HG02610 (cell line): Measurements from ENCODE around the gene ABI3.
"Not testable (repeated sequence)": the region's sequence is repeated elsewhere in the genome, so short reads cannot be mapped to it uniquely, and the experiment has no call there.

Experiments used
- ATAC-seq: cut with Tn5 transposase; IDR thresholded peaks from one replicate; pipeline ENCODE4 v1.9.1; 2021; ENCODE audit warnings: mild to moderate bottlenecking, moderate library complexity; ENCODE audit not compliant: unreplicated experiment

Gene ABI3

GRCh38 chr17:49210158-49211029, at the start of gene ABI3, which contains the start of gene GNGT2:
Gene ABI3, plus strand, starts transcription at chr17:49210707. Its CDS starts 18 bp downstream, at chr17:49210725.
Gene GNGT2, minus strand, starts transcription at chr17:49210574. Its CDS starts 3,152 bp downstream, at chr17:49207422.
- ATAC-seq = peak; percentile 80

DNA sequence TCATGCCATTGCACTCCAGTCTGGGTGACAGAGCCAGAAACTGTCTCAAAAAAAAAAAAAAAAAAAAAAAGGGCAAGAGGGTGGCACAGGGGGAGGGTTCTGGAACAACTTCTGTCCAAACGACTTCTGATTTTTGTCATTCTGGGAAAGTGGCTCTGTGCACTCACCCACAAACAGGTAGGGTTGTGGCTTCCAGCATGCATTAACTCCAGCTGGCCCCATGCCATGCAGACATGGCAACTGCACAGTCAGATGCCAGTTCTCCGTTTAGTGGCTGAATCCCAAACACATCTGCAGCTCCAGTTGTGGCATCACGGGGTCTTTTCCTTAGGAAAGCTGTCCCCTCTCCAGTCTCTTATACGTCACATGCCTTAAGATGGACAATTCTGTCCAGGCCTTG, 47.6 kb upstream of the ABI3 start:
- ATAC-seq = no peak

- ATAC-seq = no peak
These were observed 45.4 kb upstream of the ABI3 start for GRCh38 chr17:49165143-49165542.

DNA sequence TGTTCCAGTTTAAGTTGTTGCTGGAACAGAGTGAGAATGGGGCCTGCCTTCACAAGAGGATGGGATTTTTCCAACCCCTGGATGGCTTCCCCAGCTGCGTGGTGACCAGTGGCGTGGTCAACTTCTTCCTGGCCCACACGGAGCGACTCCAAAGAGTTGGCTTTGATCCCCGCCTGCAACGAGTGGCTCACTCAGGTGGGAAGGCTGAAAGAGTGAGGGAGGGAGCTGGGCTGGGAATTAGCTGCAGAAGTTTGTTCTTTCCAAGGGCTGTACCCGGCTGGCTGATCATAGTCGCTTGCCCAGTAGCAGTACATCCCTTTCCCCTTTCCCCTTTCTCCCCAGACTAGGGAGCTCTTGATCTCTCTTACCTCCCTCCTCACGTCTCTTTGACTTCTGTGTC, 41.8 kb upstream of the ABI3 start:
- no peak for ATAC-seq

DNA sequence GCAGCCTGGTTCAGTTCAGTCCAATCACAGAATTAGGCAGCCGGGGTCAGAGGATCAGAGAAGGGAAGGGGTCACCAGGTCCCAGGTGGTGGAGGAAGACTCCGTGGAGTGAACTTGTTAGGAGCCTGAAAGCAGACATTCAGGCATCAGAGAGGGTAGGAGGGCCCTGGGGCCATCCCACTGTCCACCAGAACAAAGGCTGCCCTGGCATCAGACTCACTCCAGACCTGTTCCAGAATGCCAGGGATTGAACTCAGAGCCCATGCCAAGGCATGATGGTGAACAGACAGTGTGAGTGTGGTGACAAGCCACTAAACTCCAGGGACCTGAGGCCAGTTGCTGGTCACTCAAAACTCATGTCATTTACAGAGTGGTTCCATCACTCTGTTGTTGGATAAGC, 40.3 kb upstream of the ABI3 start:
- no peak for ATAC-seq

GRCh38 chr17:49170711-49171110, 39.8 kb upstream of the ABI3 start:
- not testable (repeated sequence) for ATAC-seq

- not testable (repeated sequence) for ATAC-seq
These were observed 34.5 kb upstream of the ABI3 start for GRCh38 chr17:49175978-49176377.

DNA sequence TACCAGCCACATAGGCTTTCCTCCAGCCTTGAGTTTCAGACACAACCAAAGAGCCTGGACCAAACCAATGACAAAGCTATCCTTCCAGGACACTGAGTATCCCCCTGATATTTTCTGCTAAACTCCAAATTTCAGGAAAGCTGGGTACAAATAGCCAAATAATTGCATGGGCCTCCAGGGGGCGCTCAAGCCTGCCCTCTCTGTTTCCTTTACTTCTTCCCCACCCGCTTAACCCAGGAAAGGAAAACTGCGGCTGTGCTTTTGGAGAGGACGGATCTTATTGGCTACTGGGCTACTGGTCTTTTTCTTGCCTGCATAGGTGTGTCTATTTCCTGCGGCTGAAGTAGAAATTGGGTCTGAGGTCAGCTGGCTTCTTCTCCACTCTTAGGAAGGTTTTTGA, 30.2 kb upstream of the ABI3 start:
- ATAC-seq = no peak

DNA sequence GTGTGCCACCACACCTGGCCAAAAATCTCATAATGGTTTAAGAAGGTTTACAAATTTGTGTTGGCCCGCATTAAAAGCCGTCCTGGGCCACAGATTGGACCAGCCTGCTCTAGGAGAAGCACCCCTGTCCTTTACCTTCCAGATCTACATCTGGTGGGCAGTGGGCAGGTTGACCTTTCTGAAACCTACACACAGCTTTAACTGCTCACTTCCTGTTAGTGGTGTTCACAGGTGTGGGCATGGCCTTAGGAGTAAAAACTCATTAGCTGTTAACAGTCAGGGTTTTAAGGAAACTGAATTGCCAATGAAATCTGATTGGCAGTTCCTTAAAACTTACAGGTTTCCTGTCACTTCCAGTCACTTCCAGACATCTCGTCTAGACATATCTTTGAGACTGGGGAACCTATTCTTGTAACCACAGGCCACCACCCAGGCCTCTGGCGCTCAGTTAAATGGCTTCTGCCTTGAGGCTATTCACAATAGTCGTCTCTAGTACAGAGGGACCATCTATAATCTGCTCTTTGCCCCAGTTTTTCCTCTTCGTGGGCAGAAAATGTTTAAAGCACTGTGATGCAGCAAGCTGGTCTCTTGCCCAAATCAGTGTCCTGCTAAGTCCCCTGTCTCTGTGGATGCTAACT, 29.4 kb upstream of the ABI3 start:
- ATAC-seq = no peak

DNA sequence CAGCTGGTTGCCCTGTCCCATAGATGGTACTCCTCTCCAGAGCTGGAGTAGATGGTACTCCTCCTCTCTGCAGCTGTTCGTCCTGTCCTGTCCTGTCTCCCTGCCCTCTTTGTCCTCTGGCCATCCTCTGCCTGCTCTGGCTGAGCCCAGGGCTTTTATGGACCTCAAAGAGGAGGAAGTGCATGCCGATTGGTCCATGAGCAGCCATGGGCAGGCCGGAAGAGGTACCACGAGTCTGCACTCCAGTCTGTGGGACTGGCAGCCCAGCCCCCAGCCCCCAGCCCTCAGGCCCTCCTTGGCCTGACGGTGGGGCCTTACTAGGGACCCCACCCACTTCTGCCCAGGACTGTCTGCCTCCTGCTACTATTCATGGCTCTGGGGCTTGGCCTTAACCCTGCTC, 27.2 kb upstream of the ABI3 start:
- no peak for ATAC-seq

- no peak for ATAC-seq
These were observed 26.7 kb upstream of the ABI3 start for GRCh38 chr17:49183801-49184200.

DNA sequence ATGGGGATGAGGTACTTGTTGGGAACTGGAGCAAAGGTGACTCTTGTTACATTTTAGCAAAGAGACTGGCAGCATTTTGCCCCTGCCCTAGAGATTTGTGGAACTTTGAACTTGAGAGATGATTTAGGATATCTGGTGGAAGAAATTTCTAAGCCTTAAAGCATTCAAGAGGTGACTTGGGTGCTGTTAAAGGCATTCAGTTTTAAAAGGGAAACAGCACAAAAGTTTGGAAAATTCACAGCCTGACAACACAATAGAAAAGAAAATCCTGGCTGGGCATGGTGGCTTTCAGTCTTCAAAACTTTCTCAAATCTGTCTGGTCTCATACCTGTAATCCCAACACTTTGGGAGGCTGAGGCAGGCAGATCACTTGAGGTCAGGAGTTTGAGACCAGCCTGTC, 26.0 kb upstream of the ABI3 start:
- ATAC-seq = not testable (repeated sequence)

DNA sequence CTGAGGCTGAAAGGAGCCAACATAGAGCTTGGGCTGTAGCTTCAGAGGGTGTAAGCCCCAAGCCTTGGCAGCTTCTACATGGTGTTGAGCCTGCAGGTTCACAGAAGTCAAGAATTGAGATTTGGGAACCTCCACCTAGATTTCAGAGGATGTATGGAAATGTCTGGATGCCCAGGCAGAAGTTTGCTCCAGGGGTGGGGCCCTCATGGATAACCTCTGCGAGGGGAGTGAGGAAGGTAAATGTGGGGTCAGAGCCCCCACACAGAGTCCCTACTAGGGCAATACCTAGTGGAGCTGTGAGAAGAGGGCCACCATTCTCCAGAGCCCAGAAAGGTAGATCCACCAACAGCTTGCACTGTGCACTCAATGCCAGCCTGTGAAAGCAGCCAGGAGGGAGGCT, 25.1 kb upstream of the ABI3 start:
- not testable (repeated sequence) for ATAC-seq

DNA sequence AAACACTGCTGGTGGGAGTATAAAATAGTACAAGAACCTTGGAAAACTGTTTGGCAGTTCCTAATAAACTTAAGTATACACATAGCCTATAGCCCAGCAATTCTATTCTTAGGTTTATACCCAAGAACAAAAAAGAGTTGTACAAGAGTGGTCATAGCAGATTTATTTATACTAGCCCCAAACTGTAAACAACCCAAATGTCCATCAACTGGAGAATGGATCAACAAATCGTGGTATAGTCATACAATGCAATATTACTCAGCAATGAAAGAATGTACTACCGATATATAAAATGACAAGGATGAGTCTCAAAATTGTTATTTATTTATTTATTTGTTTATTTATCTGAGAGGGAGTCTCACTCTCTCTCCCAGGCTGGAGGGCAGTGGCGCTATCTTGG, 23.2 kb upstream of the ABI3 start:
- ATAC-seq = no peak

DNA sequence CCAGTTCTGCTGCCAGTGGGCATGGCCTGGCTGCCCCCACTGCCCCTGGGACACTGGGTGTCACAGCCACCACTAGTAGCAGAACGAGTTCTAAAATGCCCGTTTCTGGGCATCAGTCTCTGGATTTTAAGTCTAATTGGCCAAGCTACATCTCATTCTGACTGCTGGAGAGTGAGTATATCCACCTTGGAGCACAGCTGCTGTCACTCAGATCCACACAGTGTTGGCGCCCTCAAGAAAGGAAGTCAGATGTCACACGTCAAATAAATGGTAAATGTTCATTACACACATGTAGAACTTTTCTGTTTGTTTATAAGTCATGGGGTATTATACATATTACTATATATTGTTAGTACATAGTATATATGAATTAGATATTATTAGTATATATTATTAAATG, 19.6 kb upstream of the ABI3 start:
- no peak for ATAC-seq

DNA sequence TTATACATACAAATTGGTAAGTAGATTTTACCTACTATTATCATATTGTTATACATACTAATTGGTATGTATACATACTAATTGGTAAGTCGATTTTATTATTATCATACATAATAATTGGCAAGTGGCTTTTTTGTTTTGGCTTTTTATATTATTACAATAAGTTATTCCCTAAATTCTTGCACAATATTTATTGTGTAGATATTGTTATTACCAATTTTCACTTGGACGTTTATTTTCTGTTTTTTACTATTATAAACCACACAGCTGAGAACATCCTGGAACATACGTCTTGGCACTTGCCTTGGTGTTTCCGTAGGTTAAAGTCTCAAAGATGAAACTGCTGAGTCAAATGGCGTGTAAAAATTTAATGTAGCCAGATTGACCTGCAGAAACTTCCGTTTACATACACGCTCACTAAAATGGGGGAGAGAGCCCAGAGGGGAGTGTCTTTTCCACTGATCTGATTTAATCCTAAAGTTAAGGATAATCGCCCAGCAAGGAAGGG, 19.0 kb upstream of the ABI3 start:
- ATAC-seq = peak; percentile 8

DNA sequence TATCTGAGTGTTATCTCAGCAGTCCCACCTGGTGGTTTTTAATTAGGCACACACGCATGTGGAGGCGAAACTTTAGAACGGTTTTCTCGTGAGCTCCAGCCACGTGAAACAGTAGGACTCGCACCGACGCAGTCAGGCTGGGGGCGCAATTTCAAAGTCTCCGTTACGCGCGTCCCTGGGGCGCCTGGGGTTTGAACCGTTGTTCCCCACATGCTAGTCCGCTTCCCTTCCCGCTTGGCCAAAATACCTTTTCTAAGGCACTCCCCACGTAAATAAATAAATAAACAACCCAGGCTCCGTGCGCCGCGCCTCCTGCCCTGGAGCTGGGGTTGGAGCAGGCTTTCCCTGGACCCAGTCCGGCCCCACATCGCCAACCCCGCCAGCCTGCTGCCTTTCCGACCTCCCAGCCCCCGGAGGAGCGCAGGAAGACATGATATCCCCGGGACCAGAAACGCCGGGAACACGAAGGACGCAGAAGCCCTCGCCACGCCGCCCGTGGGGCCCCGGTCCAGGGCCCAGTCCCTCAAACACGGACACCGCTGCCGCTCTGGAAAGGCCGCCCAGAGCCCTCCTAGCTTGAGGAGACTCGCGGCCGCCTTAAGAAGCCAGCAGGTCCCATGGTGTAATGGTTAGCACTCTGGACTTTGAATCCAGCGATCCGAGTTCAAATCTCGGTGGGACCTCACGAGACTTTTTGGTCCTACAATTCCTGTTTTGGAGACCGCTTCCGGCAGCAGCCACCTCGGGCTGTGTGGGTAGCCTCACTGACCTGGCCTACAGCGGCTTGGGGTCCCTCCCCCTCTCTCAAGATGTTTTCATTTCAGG, 18.4 kb upstream of the ABI3 start:
- peak; percentile 55 for ATAC-seq

- ATAC-seq = peak; percentile 22
These were observed 16.8 kb upstream of the ABI3 start for GRCh38 chr17:49193513-49194296.

GRCh38 chr17:49194297-49194607, 16.3 kb upstream of the ABI3 start:
- no peak for ATAC-seq

- no peak for ATAC-seq
These were observed 14.8 kb upstream of the ABI3 start for GRCh38 chr17:49195751-49196150.

GRCh38 chr17:49196520-49196919, 14.0 kb upstream of the ABI3 start:
- no peak for ATAC-seq
